Measurements from ENCODE around the gene GTF3C5.

Gene GTF3C5

DNA sequence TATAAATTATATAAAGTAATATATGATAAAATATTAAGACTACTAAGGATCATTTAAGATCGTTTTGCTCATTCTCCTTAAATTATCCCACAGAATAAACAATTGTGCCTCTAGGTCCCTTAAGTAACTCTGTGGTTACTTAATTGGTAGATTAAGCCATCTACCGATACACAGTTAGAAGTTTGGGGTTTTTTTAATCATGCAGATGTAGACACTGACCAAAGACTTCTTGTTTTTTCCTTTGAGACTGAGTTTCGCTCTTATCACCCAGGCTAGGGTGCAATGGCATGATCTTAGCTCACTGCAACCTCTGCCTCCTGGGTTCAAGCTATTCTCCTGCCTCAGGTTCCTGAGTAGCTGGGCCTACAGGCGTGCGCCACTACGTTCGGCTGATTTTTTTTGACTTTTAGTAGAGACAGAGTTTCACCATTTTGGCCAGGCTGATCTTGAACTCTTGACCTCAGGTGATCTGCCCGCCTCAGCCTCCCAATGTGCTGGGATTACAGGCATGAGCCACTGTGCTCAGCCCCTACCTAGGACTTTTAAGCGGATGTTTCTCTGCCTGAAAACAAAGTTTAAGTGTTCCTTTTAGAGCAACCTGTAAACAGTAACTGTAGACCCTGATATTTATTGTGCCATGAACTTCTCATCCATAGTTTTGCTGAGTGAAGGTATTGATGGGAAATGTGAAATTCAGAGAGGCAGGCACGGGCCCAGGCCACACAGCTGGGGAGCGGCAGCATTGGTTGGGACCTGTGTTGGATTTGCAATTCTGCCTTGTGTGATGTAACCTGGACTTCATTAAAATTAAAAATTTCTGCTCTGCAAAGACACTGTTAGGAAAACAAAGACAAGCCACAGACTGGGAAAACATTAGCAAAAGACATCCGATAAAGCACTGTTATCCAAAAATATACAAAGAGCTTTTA, 42.6 kb downstream of the GTF3C5 start:
- H3K36me3 ChIP-seq (ENCODE audit: control insufficient read depth, insufficient read depth, low read length): no peaks in the 10 kb centered on the region
- no peaks in the 10 kb centered on the region; the same call in 1 of the 2 replicates for H3K27me3 ChIP-seq (replicated peaks; ENCODE audit: control insufficient read depth, insufficient read depth, low read length)
- DNase-seq (ENCODE audit: extremely low read depth, insufficient read length): no peak
- no peak for TF ChIP-seq CTCF (IDR thresholded peaks at IDR 0.05; ENCODE audit: insufficient read depth, low read length, poor library complexity, severe bottlenecking)
- no peak overlapping the region for H3K4me3 ChIP-seq (replicated peaks; ENCODE audit: low read depth, low read length)

DNA sequence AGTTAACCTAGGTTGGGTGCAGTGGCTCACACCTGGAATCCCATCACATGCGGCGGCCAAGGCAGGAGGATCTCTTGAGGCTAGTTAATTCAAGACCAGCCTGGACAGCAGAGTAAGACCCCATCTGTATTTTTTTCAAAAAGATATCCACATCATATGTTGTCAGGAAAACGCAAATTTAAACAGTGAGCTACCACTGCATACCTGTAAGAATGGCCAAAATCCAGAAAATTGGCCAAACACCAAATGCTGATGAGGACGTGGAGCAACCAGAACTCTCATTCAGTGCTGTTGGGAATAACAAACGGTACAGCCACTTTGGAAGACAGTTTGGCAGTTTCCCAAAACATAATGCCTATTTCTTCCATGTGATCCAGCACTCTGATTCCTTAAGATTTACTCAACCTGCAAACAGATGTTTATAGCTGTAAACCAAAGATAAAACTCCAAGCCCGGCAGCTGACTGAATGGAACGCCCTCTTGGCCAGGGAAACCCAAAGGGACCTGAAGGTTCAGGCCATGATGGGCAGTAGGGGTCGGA, 43.4 kb downstream of the GTF3C5 start:
- no peaks in the 10 kb centered on the region for H3K36me3 ChIP-seq (ENCODE audit: control insufficient read depth, insufficient read depth, low read length)
- H3K4me3 ChIP-seq (replicated peaks; ENCODE audit: low read depth, low read length): no peak overlapping the region
- no peaks in the 10 kb centered on the region; the same call in 1 of the 2 replicates for H3K27me3 ChIP-seq (replicated peaks; ENCODE audit: control insufficient read depth, insufficient read depth, low read length)
- TF ChIP-seq CTCF (IDR thresholded peaks at IDR 0.05; ENCODE audit: insufficient read depth, low read length, poor library complexity, severe bottlenecking): no peak
- DNase-seq (ENCODE audit: extremely low read depth, insufficient read length): no peak

DNA sequence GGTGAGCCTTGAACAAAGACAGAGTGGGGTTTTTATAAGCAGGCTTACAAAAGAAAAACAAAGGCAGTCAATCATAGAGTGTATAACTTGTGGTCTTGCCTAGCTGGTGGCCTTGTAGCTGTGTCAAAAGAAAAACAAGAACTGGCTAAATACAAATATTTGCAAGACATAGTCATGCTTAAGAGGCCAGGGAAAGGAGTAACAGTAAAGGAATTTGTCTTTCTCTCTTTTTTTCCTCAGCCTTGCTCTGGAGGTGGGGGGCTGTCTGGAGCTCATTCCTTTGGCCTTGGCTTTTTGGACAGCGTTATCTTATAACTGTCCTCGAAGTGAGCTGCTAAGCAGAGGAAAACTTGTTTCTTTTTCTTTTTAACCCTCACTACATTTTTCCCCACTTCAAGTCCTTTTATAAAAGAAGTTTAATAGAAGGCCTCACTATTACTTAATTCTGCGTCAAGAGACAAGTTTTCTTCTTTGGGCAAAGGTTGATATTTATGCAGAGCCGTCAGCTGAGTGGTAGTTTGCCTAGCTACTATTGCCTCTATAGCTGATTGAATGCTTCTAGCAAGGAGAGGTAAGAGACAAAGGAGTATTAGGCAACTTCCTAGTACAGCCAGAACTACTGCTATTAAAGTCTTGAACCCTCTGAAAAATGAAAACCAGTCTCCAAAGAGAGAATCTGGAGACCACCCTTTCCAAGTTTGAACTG, 45.3 kb downstream of the GTF3C5 start:
- no peak overlapping the region for H3K4me3 ChIP-seq (replicated peaks; ENCODE audit: low read depth, low read length)
- H3K36me3 ChIP-seq (ENCODE audit: control insufficient read depth, insufficient read depth, low read length): no peaks in the 10 kb centered on the region
- TF ChIP-seq CTCF (IDR thresholded peaks at IDR 0.05; ENCODE audit: insufficient read depth, low read length, poor library complexity, severe bottlenecking): no peak
- H3K27me3 ChIP-seq (replicated peaks; ENCODE audit: control insufficient read depth, insufficient read depth, low read length): no peaks in the 10 kb centered on the region; the same call in none of the 2 replicates
- no peak for DNase-seq (ENCODE audit: extremely low read depth, insufficient read length)

- DNase-seq (ENCODE audit: extremely low read depth, insufficient read length): no peak
- no peak for TF ChIP-seq CTCF (IDR thresholded peaks at IDR 0.05; ENCODE audit: insufficient read depth, low read length, poor library complexity, severe bottlenecking)
- no peaks in the 10 kb centered on the region for H3K36me3 ChIP-seq (ENCODE audit: control insufficient read depth, insufficient read depth, low read length)
- H3K4me3 ChIP-seq (replicated peaks; ENCODE audit: low read depth, low read length): no peak overlapping the region
- no peaks in the 10 kb centered on the region; the same call in none of the 2 replicates for H3K27me3 ChIP-seq (replicated peaks; ENCODE audit: control insufficient read depth, insufficient read depth, low read length)
Observed at GRCh38 chr9:133076691-133077090, 45.9 kb downstream of the GTF3C5 start.

- no peak for DNase-seq (ENCODE audit: extremely low read depth, insufficient read length)
- TF ChIP-seq CTCF (IDR thresholded peaks at IDR 0.05; ENCODE audit: insufficient read depth, low read length, poor library complexity, severe bottlenecking): no peak
- Histone ChIP-seq H3K27me3 (replicated peaks; ENCODE audit: control insufficient read depth, insufficient read depth, low read length) (no peaks in the 10 kb centered on the region; the same call in none of the 2 replicates), H3K36me3 (ENCODE audit: control insufficient read depth, insufficient read depth, low read length) (no peaks in the 10 kb centered on the region), H3K4me3 (replicated peaks; ENCODE audit: low read depth, low read length) (no peak overlapping the region)
Observed at GRCh38 chr9:133078486-133078885, 47.7 kb downstream of the GTF3C5 start.

Measured in GM06990 (cell line).